GM19438 (cell line): ENCODE data around the gene RALA.

Source experiments
- ATAC-seq: cut with Tn5 transposase; IDR thresholded peaks from one replicate; pipeline ENCODE4 v1.9.1; 2021; ENCODE audit warnings: low read depth; ENCODE audit not compliant: unreplicated experiment

The RALA gene

GRCh38 chr7:39623047-39623731 is at the start of gene RALA:
TSS of gene RALA (plus strand) at chr7:39623572. CDS start at chr7:39686668, 63,096 bp downstream.
- ATAC-seq = peak; percentile 90

- no peak for ATAC-seq
Measured at GRCh38 chr7:39574673-39575349, 48.6 kb upstream of the RALA start.

- no peak for ATAC-seq
Measured at GRCh38 chr7:39577229-39577874, 46.0 kb upstream of the RALA start.

DNA sequence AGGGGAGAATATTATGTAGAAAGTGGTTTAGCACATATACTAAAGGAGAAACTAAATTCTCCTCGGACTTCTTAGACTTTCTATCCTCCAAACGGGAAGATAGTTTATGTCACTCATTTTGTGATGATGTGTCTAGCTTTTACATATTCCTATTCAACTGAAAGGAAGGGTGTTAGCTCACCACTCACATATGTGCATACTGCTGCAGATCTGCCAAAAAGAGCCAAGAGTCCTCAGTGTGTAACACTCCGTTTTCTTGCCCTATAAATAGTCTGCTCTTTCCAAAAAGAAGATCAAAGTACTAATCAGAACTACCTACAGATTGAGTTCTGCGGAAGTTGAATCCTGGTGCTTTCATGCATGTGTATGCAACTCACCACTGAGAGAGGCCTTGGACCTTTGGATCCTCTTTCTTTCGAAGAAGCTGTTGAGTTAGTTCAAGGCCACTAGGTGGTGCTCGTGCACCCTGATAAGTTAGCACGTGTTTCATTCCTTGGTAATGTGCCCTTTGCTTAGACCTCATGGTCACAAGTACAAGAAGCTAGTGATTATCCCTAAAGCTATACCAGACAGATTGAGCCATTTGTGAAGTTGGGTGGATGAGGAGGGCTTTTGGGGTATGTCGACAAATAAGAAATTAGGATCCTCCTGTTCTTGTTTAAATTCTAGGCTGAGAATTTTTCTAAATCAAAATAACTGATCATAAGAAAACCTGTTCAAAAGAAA is 43.1 kb upstream of the RALA start:
- peak; percentile 97 for ATAC-seq

DNA sequence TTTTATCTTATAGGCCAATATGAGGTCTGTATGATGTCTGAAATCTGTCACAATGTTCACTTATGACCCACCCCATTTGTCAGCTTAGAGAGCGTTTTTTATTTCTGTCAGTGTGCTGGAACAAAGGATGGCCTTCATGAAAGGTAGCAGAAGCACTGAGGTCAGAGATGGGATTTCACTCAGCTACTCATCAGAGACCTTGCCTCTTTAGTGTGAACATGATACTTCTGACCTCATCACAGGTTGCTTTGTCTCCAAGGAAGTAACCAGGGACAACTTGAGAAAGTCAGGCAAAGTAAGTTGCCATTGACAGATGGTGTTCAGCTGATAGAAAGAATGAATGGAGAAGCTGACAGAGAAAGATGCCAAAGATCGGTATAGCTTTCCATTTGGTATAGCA is 40.8 kb upstream of the RALA start:
- ATAC-seq = no peak

DNA sequence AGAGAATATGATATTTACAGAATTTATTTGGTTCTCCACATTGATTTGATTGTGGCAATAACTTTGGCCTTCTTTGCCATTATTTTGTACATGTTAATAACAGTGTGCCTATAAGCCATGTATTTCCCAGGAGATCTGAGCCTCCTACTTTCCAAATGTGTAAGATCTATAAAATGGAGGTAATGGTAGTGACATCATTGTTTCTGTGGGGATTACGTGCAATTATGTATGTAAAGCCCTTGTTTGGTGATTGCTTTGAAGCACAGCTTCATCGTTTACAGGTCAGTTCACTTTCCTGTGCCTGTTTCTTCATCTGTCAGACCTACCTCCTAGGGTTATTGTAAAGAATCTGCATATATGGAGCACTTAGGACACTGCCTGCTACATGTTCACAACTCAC is 39.8 kb upstream of the RALA start:
- no peak for ATAC-seq

DNA sequence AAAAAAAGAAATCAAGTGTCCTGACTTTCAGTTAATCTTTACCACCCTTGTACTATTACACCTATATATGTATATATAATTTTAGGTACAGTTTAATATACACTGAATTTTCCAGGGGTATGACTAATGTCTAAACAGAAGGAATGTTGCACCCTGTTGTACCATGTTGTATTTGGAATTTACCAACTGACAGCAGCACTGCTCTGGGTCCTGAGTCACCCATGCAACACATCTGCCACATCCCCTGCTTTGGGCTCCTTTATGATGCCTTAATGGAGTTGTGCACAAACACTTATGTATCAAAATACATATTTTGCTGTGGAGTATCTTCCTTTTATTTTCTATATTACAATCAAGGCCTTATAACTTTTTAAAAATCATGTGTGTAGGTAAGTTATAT is 36.0 kb upstream of the RALA start:
- ATAC-seq = no peak

- ATAC-seq = no peak
Measured at GRCh38 chr7:39588416-39588815, 35.0 kb upstream of the RALA start.

DNA sequence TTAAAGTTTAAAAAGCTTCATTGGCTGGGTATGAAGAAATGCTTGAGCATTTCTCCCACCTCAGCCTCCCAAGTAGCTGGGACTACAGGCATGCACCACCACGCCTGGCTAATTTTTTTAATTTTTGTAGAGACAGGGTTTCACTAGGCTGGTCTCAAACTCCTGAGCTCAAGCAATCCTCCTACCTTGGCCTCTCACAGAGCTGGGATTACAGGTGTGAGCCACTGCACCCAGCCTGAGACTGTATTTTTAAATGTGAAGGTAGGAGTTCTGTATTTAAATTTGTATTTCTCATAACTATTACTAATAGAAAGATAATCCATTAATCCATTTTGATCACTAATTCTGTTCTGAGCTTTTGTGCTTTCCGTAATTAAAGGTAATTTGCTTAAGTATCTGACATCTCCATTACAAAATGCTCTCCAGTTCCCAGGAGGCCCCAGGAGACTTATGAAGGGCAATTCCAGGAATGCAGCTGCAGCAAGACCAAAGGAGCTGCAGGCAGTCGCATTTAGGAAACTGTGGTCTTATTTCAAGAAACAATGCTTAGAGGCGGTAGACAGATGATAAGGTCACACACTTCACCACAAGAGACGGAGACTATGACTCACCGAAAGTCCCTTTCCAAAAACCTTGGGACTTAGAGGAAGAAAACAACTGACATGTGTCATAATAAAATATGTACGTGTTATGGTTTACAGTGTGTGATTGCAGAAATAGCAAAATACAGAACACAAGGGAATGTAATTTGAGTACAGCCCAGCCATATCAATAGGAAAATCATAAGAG is 33.9 kb upstream of the RALA start:
- peak; percentile 94 for ATAC-seq

DNA sequence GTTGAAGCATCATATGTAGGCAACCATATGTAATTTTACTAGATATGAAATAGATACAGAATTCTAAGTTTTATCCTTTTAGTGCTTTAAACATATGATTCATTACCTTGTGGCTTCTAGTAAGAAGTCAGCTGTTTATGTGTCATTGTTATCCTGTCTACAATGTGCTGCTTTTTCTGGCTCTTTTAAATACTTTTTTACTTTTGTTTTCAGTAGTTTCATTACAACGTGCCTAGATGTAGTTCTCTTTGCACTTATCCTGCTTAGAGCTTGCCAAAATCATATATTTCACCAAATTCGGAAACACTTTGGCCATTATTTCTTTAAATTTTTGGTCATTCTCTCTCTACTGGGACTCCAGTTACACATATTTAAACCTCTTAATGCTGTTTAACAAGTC is 30.8 kb upstream of the RALA start:
- no peak for ATAC-seq

DNA sequence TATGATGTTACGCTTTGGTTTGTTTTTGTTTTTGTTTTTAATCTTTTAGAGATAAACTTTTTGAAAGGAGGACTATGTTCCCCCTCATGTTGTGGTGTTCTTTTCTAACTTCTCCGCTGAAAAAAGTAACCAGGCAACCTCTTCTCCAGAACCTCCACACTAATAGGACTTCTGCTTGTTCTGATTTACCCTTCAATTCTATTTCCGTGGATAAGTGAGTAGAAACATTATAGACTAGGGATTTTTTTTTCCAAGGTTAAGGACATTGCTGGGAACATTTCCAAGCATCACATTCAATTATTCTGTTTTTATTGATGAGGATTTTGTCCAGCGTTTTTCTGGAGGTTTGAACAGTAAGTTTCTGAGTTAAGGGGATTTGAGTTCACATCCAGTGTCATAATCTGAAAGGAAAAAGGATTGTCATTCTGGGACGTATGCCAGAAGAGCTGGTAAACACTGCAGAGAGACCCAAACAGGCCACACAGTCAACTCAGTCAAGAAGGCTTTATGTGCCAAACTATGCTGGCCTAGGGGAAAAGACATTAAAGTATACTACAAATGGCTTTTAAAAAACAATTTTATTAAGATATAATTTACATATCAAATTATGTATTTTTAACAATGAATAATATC is 28.3 kb upstream of the RALA start:
- no peak for ATAC-seq

GRCh38 chr7:39602351-39602750 is 21.0 kb upstream of the RALA start:
- ATAC-seq = no peak

DNA sequence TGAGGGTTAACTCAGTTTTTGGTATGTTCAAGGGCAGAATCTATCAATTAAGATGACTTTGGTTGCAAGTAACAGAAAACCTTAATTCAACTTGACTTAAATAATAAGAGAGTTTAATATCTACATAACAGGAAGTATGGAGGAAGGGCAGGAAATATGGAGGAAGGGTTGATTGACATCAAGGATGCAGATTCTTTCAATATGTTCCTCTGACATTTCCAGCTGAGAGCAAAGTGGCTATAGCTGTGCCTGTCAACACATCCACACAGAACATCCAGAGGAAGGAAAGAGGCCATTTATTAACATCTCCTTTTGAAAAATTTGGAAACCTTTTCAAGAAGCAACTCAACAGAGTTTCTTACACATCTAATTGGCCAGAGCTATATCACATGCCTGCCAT is 19.4 kb upstream of the RALA start:
- no peak for ATAC-seq

- ATAC-seq = no peak
Measured at GRCh38 chr7:39605087-39605486, 18.3 kb upstream of the RALA start.

GRCh38 chr7:39606352-39606751 is 17.0 kb upstream of the RALA start:
- ATAC-seq = no peak

- no peak for ATAC-seq
Measured at GRCh38 chr7:39606941-39607340, 16.4 kb upstream of the RALA start.

- ATAC-seq = no peak
Measured at GRCh38 chr7:39607865-39608264, 15.5 kb upstream of the RALA start.

DNA sequence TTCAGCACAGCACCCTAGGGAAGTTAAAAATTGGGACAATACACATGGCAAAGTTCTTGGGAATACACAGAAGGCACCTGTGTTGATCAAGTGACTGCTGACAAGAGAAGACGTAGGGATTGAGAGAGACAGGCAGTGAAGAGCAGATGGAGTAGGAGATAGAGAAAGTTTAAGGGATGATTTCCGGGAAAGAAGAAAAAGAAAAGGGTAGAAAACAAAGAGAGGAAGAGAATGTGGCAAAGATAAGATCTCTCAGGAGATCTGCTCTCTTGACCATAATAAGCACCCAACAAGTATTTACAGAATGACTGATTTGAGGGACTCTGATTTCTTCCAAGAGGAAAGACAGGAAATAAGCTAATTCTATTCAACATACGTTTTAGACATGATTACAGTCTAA is 15.1 kb upstream of the RALA start:
- ATAC-seq = no peak

GRCh38 chr7:39609113-39609934 is 14.0 kb upstream of the RALA start:
- ATAC-seq = no peak
